SK-N-SH treated with all-trans-retinoic acid at 6 μM for 48 hours (cell line): Measurements from ENCODE around the gene PES1.

ENCODE experiments used
- ARNTL ChIP-seq: fragments of 450-650 bp; formaldehyde crosslinking; IDR thresholded peaks from 2 replicates; pipeline ENCODE4 v1.5.0; 2020; ENCODE audit warnings: low read depth, mild to moderate bottlenecking, moderate library complexity, borderline replicate concordance
- ESRRG ChIP-seq: fragments of 250-450 bp; sonication (Bioruptor Pico); IDR thresholded peaks from 2 replicates; pipeline ENCODE4 v1.6.1; 2021; ENCODE audit warnings: mild to moderate bottlenecking
- OSR1 ChIP-seq: fragments of 250-450 bp; sonication (Bioruptor Pico); IDR thresholded peaks from 2 replicates; pipeline ENCODE4 v1.8.0; 2022; ENCODE audit warnings: moderate library complexity, mild to moderate bottlenecking, inconsistent platforms
- PPARA ChIP-seq: fragments of 250-450 bp; sonication (Bioruptor Pico); IDR thresholded peaks from 2 replicates; pipeline ENCODE4 v1.5.0; 2020; ENCODE audit warnings: mild to moderate bottlenecking, borderline replicate concordance
- RARB ChIP-seq: fragments of 250-450 bp; sonication (Bioruptor Pico); IDR thresholded peaks from 2 replicates; pipeline ENCODE4 v1.8.0; 2021; ENCODE audit warnings: mild to moderate bottlenecking, moderate library complexity
- ZFP3 ChIP-seq: fragments of 250-450 bp; sonication (Bioruptor Pico); IDR thresholded peaks from 2 replicates; pipeline ENCODE4 v1.5.0; 2020; ENCODE audit warnings: mild to moderate bottlenecking, moderate library complexity
- ZFP30 ChIP-seq: fragments of 450-650 bp; formaldehyde crosslinking; IDR thresholded peaks from 2 replicates; pipeline ENCODE4 v1.5.0; 2022; ENCODE audit warnings: mild to moderate bottlenecking, moderate library complexity
- ZNF565 ChIP-seq: fragments of 450-650 bp; formaldehyde crosslinking; conservative IDR thresholded peaks from 2 replicates; pipeline ENCODE4 v1.5.0; 2020; ENCODE audit warnings: low read depth, mild to moderate bottlenecking, moderate library complexity
- TF ChIP-seq, protein P1 (sequence below): fragments of 250-450 bp; sonication (Bioruptor Pico); IDR thresholded peaks from 2 replicates; pipeline ENCODE4 v1.8.0; 2020; ENCODE audit warnings: mild to moderate bottlenecking, moderate library complexity, borderline replicate concordance
- TF ChIP-seq, protein P2 (sequence below): fragments of 250-450 bp; sonication (Bioruptor Pico); IDR thresholded peaks from 2 replicates; pipeline ENCODE4 v1.5.1; 2020; ENCODE audit warnings: low read depth, mild to moderate bottlenecking, moderate library complexity

DNA sequence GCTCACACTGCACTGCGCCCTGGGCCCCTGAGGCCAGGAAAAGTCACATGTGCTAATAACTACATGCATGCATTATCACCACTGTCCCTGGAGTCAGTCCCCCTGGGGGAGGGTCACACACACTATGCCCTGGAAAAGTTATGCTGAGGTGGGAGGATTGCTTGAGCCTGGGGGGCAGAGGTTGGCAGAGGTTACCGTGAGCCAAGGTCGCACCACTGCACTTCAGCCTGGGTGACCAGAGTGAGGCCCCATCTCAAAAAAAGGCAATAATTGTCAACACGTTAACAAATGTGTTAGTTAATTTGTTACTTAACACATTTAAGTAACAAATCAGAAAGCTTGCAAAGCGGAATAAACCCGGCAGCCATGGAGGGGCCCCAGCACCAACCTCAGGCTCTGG, 31.8 kb downstream of the PES1 start:
- TF ChIP-seq, protein P1, sequence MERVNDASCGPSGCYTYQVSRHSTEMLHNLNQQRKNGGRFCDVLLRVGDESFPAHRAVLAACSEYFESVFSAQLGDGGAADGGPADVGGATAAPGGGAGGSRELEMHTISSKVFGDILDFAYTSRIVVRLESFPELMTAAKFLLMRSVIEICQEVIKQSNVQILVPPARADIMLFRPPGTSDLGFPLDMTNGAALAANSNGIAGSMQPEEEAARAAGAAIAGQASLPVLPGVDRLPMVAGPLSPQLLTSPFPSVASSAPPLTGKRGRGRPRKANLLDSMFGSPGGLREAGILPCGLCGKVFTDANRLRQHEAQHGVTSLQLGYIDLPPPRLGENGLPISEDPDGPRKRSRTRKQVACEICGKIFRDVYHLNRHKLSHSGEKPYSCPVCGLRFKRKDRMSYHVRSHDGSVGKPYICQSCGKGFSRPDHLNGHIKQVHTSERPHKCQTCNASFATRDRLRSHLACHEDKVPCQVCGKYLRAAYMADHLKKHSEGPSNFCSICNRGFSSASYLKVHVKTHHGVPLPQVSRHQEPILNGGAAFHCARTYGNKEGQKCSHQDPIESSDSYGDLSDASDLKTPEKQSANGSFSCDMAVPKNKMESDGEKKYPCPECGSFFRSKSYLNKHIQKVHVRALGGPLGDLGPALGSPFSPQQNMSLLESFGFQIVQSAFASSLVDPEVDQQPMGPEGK (CRISPR knock-in tag): no peak
- TF ChIP-seq ARNTL (CRISPR knock-in tag): no peak
- TF ChIP-seq ZNF565 (CRISPR knock-in tag): no peak
- no peak for TF ChIP-seq ZFP30 (CRISPR knock-in tag)
- no peak for TF ChIP-seq OSR1
- no peak for TF ChIP-seq PPARA (CRISPR knock-in tag)
- TF ChIP-seq ESRRG (CRISPR knock-in tag): no peak
- no peak for TF ChIP-seq RARB (CRISPR knock-in tag)
- no peak for TF ChIP-seq ZFP3 (CRISPR knock-in tag)
- TF ChIP-seq, protein P2, sequence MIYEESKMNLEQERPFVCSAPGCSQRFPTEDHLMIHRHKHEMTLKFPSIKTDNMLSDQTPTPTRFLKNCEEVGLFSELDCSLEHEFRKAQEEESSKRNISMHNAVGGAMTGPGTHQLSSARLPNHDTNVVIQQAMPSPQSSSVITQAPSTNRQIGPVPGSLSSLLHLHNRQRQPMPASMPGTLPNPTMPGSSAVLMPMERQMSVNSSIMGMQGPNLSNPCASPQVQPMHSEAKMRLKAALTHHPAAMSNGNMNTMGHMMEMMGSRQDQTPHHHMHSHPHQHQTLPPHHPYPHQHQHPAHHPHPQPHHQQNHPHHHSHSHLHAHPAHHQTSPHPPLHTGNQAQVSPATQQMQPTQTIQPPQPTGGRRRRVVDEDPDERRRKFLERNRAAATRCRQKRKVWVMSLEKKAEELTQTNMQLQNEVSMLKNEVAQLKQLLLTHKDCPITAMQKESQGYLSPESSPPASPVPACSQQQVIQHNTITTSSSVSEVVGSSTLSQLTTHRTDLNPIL (CRISPR knock-in tag): no peak
